ENCODE measurements around the gene MAPKAPK5. TPM values are rescaled to one million over a fixed set of nuclear protein-coding genes. Genes with fewer than 3 reads are reported as not detected.

MAPKAPK5 gene
- total and polyA plus RNA-seq, 2 donors (not counting 3 experiments of a cell fraction or from before 2014, with no cell fraction given) = 22.8 to 47.1 TPM

DNA sequence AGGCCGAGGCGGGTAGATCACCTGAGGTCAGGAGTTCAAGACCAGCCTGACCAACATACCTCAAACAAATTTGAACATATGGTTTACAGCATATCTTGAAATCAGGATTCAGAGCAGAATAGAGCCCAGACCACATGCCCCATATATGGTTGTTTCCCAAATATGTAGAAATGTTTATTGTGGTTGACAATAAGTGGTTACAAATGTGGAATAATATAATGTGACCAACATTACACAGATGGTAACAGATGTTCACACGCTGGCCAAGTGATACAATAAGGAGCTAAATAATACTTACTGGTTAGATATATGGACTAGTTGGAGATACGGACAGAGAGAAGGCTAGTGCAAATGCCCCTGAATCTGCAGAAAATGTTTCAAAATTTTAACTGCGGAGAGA is 85.3 kb downstream of the MAPKAPK5 start:
- dilution Hi-C loops (cut with MboI; ENCODE audit: extremely low pct_ligation_motif_present, low sequenced_read_pairs) (no loop called here), intact Hi-C loops (cut with micrococcal nuclease) (no loop called here)
- Histone ChIP-seq H3K9me3 (replicated peaks; ENCODE audit: control insufficient read depth, insufficient read depth, low read length) (no peaks in the 10 kb centered on the region), H3K27ac (ENCODE audit: insufficient read depth, low read depth, low read length) (no peak overlapping the region), H3K4me3 (replicated peaks in 1 of 3; ENCODE audit: insufficient read depth in 1 of 3, low read depth in 1 of 3, low read length in 3 of 3) (no peak overlapping the region), H3K9me1 (replicated peaks; ENCODE audit: control insufficient read depth, extremely low read depth, insufficient read depth, low read length) (no peaks in the 10 kb centered on the region), H3K27me3 (ENCODE audit: control insufficient read depth in 2 of 2, insufficient read depth in 2 of 2, low read length in 2 of 2) (no peaks in the 10 kb centered on the region), H3K79me2 (ENCODE audit: control insufficient read depth, insufficient read depth, low read length) (no peaks in the 10 kb centered on the region), H3K4me1 (ENCODE audit: control insufficient read depth, extremely low read depth, insufficient read depth, low read length) (peaks cover 17% of the 10 kb centered on the region), H3K9ac (replicated peaks; ENCODE audit: extremely low read depth, insufficient read depth, low read length) (no peak overlapping the region), H4K20me1 (replicated peaks; ENCODE audit: control insufficient read depth, extremely low read depth, insufficient read depth, low read length) (no peaks in the 10 kb centered on the region), H2AFZ (ENCODE audit: low read depth, low read length) (no peak overlapping the region), H3K4me2 (ENCODE audit: insufficient read depth, low read length) (no peak overlapping the region), H3K36me3 (ENCODE audit: control insufficient read depth in 2 of 2, extremely low read depth in 1 of 2, insufficient read depth in 2 of 2, low read length in 2 of 2) (no peaks in the 10 kb centered on the region)
- FAIRE-seq (no peak), DNase-seq (ENCODE audit: low read depth, low spot score) (no peak)
- no peak for TF ChIP-seq POLR2AphosphoS5 (IDR thresholded peaks at IDR 0.05; ENCODE audit: insufficient read depth, low read depth, low read length)
- no peak for TF ChIP-seq JUN (IDR thresholded peaks at IDR 0.05; ENCODE audit: borderline replicate concordance, insufficient read depth, insufficient read length, low read depth)
- no peak for TF ChIP-seq POLR2A (IDR thresholded peaks at IDR 0.05; ENCODE audit: low read depth, low read length)
- ChIA-PET CTCF (interaction anchor here (0.6 to 1.5 kb wide), 2 partner anchors 11 to 123 kb away, joined by 3 to 6 read pairs; no protein-coding TSS in a partner anchor), POLR2A (no interaction called here)
- no TSS peak for BruUV-seq (replicated peaks)

DNA sequence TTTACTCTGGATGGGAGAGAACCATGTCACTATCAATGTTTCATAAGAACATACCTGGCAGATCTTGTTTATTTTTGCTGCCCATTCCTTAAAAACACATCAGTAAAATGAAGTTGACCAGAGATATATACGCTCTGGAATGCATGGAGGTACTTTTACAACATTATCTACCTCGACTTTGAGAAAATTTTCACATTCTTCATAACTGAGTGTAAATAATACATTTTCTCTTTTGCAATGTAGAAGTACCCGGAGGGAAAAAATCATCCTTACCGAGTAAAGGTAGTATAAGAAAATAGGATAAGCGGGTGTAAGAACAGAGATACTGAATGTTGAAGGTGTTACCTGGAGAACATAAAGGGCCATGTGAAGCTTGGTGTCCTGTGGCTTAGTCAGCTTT is 90.2 kb downstream of the MAPKAPK5 start:
- H4K20me1 ChIP-seq (replicated peaks; ENCODE audit: control insufficient read depth, extremely low read depth, insufficient read depth, low read length) = no peaks in the 10 kb centered on the region
- no TSS peak for BruUV-seq (replicated peaks)
- dilution Hi-C loops (cut with MboI; ENCODE audit: extremely low pct_ligation_motif_present, low sequenced_read_pairs) (no loop called here), intact Hi-C loops (cut with micrococcal nuclease) (no loop called here)
- no peak overlapping the region for H3K27ac ChIP-seq (ENCODE audit: insufficient read depth, low read depth, low read length)
- POLR2A ChIA-PET = no interaction called here
- DNase-seq (ENCODE audit: low read depth, low spot score) (no peak), FAIRE-seq (no peak)
- no peaks in the 10 kb centered on the region for H3K79me2 ChIP-seq (ENCODE audit: control insufficient read depth, insufficient read depth, low read length)
- no peaks in the 10 kb centered on the region for H3K36me3 ChIP-seq (ENCODE audit: control insufficient read depth in 2 of 2, extremely low read depth in 1 of 2, insufficient read depth in 2 of 2, low read length in 2 of 2)
- CTCF ChIA-PET = interaction anchor here (2.7 kb wide), 1 partner anchor 12 kb away, joined by 11 read pairs; no protein-coding TSS in a partner anchor
- H3K9me1 ChIP-seq (replicated peaks; ENCODE audit: control insufficient read depth, extremely low read depth, insufficient read depth, low read length) = no peaks in the 10 kb centered on the region
- H3K9me3 ChIP-seq (replicated peaks; ENCODE audit: control insufficient read depth, insufficient read depth, low read length) = no peaks in the 10 kb centered on the region
- H3K9ac ChIP-seq (replicated peaks; ENCODE audit: extremely low read depth, insufficient read depth, low read length) = no peak overlapping the region
- no peaks in the 10 kb centered on the region for H3K27me3 ChIP-seq (ENCODE audit: control insufficient read depth in 2 of 2, insufficient read depth in 2 of 2, low read length in 2 of 2)
- no peak overlapping the region for H3K4me3 ChIP-seq (replicated peaks in 1 of 3; ENCODE audit: insufficient read depth in 1 of 3, low read depth in 1 of 3, low read length in 3 of 3)
- H3K4me2 ChIP-seq (ENCODE audit: insufficient read depth, low read length) = no peak overlapping the region
- no peaks in the 10 kb centered on the region for H3K4me1 ChIP-seq (ENCODE audit: control insufficient read depth, extremely low read depth, insufficient read depth, low read length)
- TF ChIP-seq JUN (IDR thresholded peaks at IDR 0.05; ENCODE audit: borderline replicate concordance, insufficient read depth, insufficient read length, low read depth) (no peak), MYC (IDR thresholded peaks at IDR 0.05; ENCODE audit: low read depth, low read length) (no peak)
- no peak overlapping the region for H2AFZ ChIP-seq (ENCODE audit: low read depth, low read length)

Data from endothelial cell of umbilical vein (primary cell).